GM21825 (cell line): ENCODE results near the gene AIFM3.

ENCODE experiments used
- ATAC-seq: cut with Tn5 transposase; IDR thresholded peaks from one replicate; pipeline ENCODE4 v1.9.1; 2021; ENCODE audit warnings: mild to moderate bottlenecking, moderate library complexity; ENCODE audit not compliant: unreplicated experiment

Gene AIFM3

GRCh38 chr22:20989323-20990138 lies 22.5 kb downstream of the AIFM3 start:
- no peak for ATAC-seq

GRCh38 chr22:20990184-20991180 lies 23.4 kb downstream of the AIFM3 start:
- no peak for ATAC-seq

GRCh38 chr22:20991252-20992055 lies 24.4 kb downstream of the AIFM3 start:
- ATAC-seq, result no peak

- no peak for ATAC-seq
These were observed 25.0 kb downstream of the AIFM3 start for GRCh38 chr22:20992056-20992442.

- ATAC-seq, result no peak
These were observed 25.6 kb downstream of the AIFM3 start for GRCh38 chr22:20992456-20993303.

GRCh38 chr22:20993304-20994127 lies 26.5 kb downstream of the AIFM3 start:
- ATAC-seq, result no peak

GRCh38 chr22:20994128-20994901 lies 27.3 kb downstream of the AIFM3 start:
- ATAC-seq, result no peak

- no peak for ATAC-seq
These were observed 27.8 kb downstream of the AIFM3 start for GRCh38 chr22:20994902-20995241.

- no peak for ATAC-seq
These were observed 28.4 kb downstream of the AIFM3 start for GRCh38 chr22:20995329-20996030.

- ATAC-seq, result no peak
These were observed 29.0 kb downstream of the AIFM3 start for GRCh38 chr22:20996031-20996410.

- ATAC-seq, result no peak
These were observed 29.8 kb downstream of the AIFM3 start for GRCh38 chr22:20996598-20997535.

- ATAC-seq, result no peak
These were observed 30.6 kb downstream of the AIFM3 start for GRCh38 chr22:20997536-20998257.

- ATAC-seq, result no peak
These were observed 31.6 kb downstream of the AIFM3 start for GRCh38 chr22:20998411-20999336.

GRCh38 chr22:20999350-21000206 lies 32.5 kb downstream of the AIFM3 start:
- ATAC-seq, result no peak
